T47D (cell line): ENCODE measurements around the gene FILIP1.

Experiments
- DNase-seq, 2 experiments: peaks; one replicate each; pipeline versions ENCODE4 v3.0.0 to v3.0.0-alpha.2; 2011 to 2012; ENCODE audit warnings: low read depth in 1 of 2, low spot score in 1 of 2
- JUND ChIP-seq: IDR thresholded peaks from 2 replicates; pipeline ENCODE4 v1.6.1; 2012; ENCODE audit warnings: low read depth
- in situ Hi-C: cut with HindIII; loops from 2 replicates; pipeline ENCODE4 v1.10.0; 2016; ENCODE audit warnings: low sequenced_read_pairs, low pct_unique_long_range_greater_than_20kb

Gene FILIP1

DNA sequence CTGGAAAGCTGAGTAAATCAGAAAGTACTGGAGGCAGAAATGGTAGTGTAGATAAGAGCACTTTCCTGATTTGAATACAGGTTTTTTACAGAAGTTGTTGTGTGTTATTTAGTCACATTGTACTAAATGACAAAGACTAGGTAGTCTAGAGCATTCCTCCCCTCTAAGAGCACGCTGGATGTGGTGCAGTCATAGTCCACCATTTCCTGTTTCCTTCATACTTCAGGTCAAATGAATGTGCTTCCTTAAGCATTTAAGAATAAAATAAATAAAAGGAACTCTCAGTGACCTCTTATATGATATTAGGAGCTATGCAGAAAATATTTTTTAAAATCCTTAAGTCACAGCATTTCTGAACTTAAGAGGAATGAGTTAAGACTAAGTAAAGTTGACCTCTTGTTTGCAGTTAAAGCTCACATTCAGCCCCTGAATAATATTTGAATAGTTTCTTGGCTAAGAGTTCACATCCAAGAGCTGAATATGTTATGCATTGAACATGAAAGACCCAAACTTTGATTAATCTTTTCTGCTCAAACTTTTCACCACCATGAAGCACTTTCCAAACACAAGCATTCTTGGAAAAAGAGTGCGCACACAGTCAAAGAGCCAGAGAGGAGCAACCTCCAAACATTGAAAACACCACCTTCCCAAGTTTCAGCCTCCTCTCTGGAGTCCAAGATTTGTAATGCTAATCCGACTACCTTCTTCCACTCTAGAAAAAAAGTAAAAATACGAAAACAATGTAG, 155.6 kb downstream of the FILIP1 start:
- no peak for DNase-seq
- no peak for TF ChIP-seq JUND
- in situ Hi-C loops, result no loop called here

DNA sequence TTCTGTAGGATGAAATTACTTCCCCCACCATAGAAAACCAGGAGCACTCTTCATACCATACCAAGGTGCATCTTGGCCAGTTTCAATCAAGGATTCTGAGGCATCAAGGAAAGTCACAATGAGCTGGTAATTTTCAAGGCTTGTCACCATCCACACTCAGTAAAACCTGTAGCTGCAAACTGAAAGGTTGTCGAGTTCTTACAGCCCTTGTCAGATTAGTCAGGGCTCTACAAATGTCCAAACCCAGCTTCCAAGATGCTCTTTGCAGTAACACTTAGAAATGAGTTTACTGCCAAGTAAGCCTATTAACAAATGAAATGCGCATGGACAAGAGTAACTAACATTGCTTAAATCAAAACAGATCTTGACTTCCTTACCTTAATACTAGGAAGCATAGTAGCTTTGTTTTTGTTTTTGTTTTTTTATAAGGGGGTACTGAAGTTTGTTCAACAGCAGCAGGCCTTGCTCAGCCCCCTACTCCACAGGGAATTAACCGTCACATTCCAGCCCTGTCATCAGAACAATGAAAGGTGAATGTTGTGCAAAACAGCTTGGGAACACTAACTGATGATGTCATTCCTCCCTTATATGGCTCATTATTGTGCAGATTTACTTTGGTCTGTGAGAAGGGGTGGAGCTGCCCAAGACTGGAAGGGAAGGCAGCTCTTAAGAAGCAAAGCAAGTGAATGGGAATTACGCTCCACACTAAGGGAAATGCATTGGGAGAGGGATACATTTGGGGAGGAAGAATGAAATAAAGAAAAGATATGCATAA, 159.1 kb downstream of the FILIP1 start:
- in situ Hi-C loops, result no loop called here
- no peak for DNase-seq
- no peak for TF ChIP-seq JUND

DNA sequence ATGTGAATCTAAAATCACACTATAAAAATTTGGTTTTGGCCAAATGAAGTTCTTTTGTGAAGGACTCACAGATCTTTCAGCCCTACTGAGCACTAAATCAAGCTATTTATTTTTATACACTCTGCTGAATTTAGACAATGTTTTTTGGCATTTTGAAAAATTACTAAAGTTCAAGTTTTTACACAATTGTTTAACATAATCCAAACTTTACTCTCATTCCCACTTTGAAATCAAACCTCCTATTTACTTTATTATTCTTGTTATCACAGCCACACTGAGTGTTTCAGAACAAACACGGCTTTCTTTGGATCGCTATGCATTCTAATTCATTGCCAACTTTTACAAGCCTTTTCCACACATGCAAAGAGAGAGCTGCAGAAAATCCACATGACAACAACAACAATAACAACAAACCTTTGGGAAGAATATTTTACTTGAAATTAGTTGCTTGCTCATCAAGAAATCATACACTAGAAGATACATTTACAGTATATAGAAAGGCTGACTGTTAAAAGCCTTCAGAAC, 159.9 kb downstream of the FILIP1 start:
- in situ Hi-C loops, result no loop called here
- TF ChIP-seq JUND, result no peak
- DNase-seq, result no peak

- DNase-seq, result no peak
- no peak for TF ChIP-seq JUND
- in situ Hi-C loops, result no loop called here
Measured at GRCh38 chr6:75331151-75331550, 162.4 kb downstream of the FILIP1 start.

- DNase-seq, result no peak
- in situ Hi-C loops, result no loop called here
- no peak for TF ChIP-seq JUND
Measured at GRCh38 chr6:75329703-75330102, 163.9 kb downstream of the FILIP1 start.

GRCh38 chr6:75327807-75328206, 165.8 kb downstream of the FILIP1 start:
- no peak for TF ChIP-seq JUND
- DNase-seq, result no peak
- in situ Hi-C loops, result no loop called here

- in situ Hi-C loops, result no loop called here
- no peak for DNase-seq
- TF ChIP-seq JUND, result no peak
Measured at GRCh38 chr6:75326557-75327258, 166.9 kb downstream of the FILIP1 start.

GRCh38 chr6:75318900-75319299, 174.7 kb downstream of the FILIP1 start:
- in situ Hi-C loops, result no loop called here
- no peak for TF ChIP-seq JUND
- DNase-seq, result no peak

- no peak for TF ChIP-seq JUND
- in situ Hi-C loops, result no loop called here
- no peak for DNase-seq
Measured at GRCh38 chr6:75317503-75318206, 175.9 kb downstream of the FILIP1 start.

DNA sequence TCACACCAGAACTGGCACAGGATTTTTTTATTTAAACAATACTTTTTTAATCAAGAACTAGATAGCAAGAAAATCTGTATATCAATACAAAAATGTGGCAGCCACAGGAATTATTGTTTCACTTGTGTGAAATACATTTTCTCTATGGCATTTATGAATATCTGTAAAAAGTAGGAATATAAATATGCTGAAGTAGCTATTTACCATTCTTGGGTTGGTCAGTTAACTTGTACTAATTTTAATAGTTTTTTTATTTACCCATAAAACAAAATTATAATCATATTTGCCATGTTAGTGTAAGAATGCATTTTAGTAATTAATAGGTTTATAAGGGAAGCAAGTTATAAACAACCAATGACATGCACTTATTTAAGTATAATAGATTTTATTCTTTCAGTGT, 177.6 kb downstream of the FILIP1 start:
- no peak for TF ChIP-seq JUND
- no peak for DNase-seq
- in situ Hi-C loops, result no loop called here

DNA sequence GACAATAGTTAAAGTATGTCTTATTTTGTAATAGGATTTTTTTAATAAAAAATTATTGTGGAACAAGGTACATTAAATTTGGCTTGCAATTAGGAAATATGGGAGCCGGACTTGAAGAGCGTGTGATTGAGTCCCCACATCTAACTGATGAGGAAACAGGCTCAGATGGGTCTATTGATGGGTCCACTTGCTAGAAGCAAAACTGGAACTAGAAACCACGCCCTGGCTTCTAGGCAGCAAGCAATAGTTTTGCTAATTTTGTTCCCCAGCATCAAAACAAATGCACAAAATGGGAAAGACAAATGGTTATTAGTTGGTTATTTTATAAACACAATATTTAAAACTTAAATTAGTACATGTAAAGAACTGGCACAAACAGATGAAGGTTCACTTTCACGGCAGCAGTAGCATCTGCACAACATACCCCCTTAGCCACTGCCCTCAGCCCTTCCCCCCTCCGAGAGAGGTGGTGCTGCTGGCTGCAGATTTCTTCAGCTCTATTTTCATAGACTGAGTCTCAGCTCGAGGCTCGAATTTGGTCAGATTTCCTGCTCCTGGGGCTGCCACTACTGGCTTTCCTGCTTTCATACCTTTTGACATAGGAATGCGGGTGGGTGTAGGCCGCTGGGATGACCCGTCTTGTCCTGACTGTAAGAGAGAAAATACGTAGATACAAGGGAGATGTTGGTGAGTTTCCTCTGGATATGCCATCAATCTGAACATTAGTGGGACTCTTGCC, 185.2 kb downstream of the FILIP1 start:
- in situ Hi-C loops, result no loop called here
- TF ChIP-seq JUND, result no peak
- DNase-seq, result no peak
